ENCODE data around the gene AIMP2.
A peak's percentile ranks its signal among the peaks of the same experiment; 100 is the strongest.
"Not testable (repeated sequence)": the region's sequence is repeated elsewhere in the genome, so short reads cannot be mapped to it uniquely, and the experiment has no call there.

Gene AIMP2

GRCh38 chr7:6057316-6058129 is 48.5 kb downstream of the AIMP2 start:
- Histone ChIP-seq H3K27me3 (ENCODE audit: low read depth, low read length) (no peaks in the 10 kb centered on the region), H3K36me3 (ENCODE audit: control insufficient read depth in 1 of 2, insufficient read depth in 2 of 2, low read length in 2 of 2) (peaks cover 0 to 5% of the 10 kb centered on the region in 2 donors), H3K4me3 (ENCODE audit: low read depth in 1 of 2, low read length in 2 of 2) (peak overlapping the region; percentile 84 to 97), H3K27ac (ENCODE audit: low read length) (no peak overlapping the region), H3K9me3 (ENCODE audit: control insufficient read depth in 1 of 2, low read length in 2 of 2) (no peaks in the 10 kb centered on the region), H3K4me1 (ENCODE audit: control insufficient read depth in 1 of 2, insufficient read depth in 2 of 2, low read length in 2 of 2) (peaks cover 0 to 17% of the 10 kb centered on the region in 2 donors)

GRCh38 chr7:6059941-6060340 is 50.9 kb downstream of the AIMP2 start:
- H3K27ac ChIP-seq (ENCODE audit: low read length); H3K36me3 ChIP-seq (ENCODE audit: control insufficient read depth in 1 of 2, insufficient read depth in 2 of 2, low read length in 2 of 2); H3K9me3 ChIP-seq (ENCODE audit: control insufficient read depth in 1 of 2, low read length in 2 of 2); H3K27me3 ChIP-seq (ENCODE audit: low read depth, low read length); H3K4me3 ChIP-seq (ENCODE audit: low read depth in 1 of 2, low read length in 2 of 2): not testable (repeated sequence)
- H3K4me1 ChIP-seq (ENCODE audit: control insufficient read depth in 1 of 2, insufficient read depth in 2 of 2, low read length in 2 of 2) = peaks cover 0 to 17% of the 10 kb centered on the region in 2 donors

- no peaks in the 10 kb centered on the region for H3K27me3 ChIP-seq (ENCODE audit: low read depth, low read length)
- H3K4me1 ChIP-seq (ENCODE audit: control insufficient read depth in 1 of 2, insufficient read depth in 2 of 2, low read length in 2 of 2) = no peaks in the 10 kb centered on the region
- H3K36me3 ChIP-seq (ENCODE audit: control insufficient read depth in 1 of 2, insufficient read depth in 2 of 2, low read length in 2 of 2) = no peaks in the 10 kb centered on the region
- H3K27ac ChIP-seq (ENCODE audit: low read length) = no peak overlapping the region
- H3K4me3 ChIP-seq (ENCODE audit: low read depth in 1 of 2, low read length in 2 of 2) = no peak overlapping the region
- H3K9me3 ChIP-seq (ENCODE audit: control insufficient read depth in 1 of 2, low read length in 2 of 2) = no peaks in the 10 kb centered on the region
Observed at GRCh38 chr7:6071406-6071805, 62.3 kb downstream of the AIMP2 start.
